Muscle of leg (tissue), 11 donors: ENCODE results near the gene FAM13A. TPM values are rescaled to one million over a fixed set of nuclear protein-coding genes. Genes with fewer than 3 reads are reported as not detected.

Experiments
- DNase-seq: peaks from one replicate; pipeline ENCODE4 v3.0.0; 2013
- H3K27ac ChIP-seq: one replicate; pipeline ENCODE4 v1.5.1; 2013; ENCODE audit warnings: mild to moderate bottlenecking, low read length, control low read depth
- H3K27me3 ChIP-seq: one replicate; pipeline ENCODE4 v1.6.1; 2013; ENCODE audit warnings: low read length; ENCODE audit not compliant: control insufficient read depth, insufficient read depth
- H3K36me3 ChIP-seq: one replicate; pipeline ENCODE4 v1.6.1; 2013; ENCODE audit warnings: low read length; ENCODE audit not compliant: control insufficient read depth, insufficient read depth
- H3K4me1 ChIP-seq: one replicate; pipeline ENCODE4 v1.6.1; 2013; ENCODE audit warnings: low read length; ENCODE audit not compliant: control insufficient read depth, insufficient read depth
- H3K4me3 ChIP-seq: one replicate; pipeline ENCODE4 v1.5.1; 2013; ENCODE audit warnings: low read length, control low read depth
- H3K9me3 ChIP-seq: replicated peaks from 2 replicates; pipeline ENCODE4 v1.6.1; 2013; ENCODE audit warnings: low read depth, low read length; ENCODE audit not compliant: control insufficient read depth
- WGBS: methylation state at CpG from one replicate; pipeline ENCODE4 v1.1.5; 2013; ENCODE audit warnings: missing lambda C conversion rate; ENCODE audit not compliant: insufficient coverage; 5-methylcytosine and 5-hydroxymethylcytosine counted together
- polyA plus RNA-seq, 8 donors: library from polyadenylated mRNA; unstranded; fragments of 120-200 nt; gene quantifications; one replicate each; pipeline versions ENCODE4 v1.2.1 to v1.2.3, GENCODE V29; 2013; ENCODE audit warnings: inconsistent platforms in 1 of 8, low replicate concordance in 1 of 8; ENCODE audit not compliant: insufficient read length in 8 of 8, insufficient read depth in 1 of 8
- total RNA-seq: library from RNA; stranded (reverse); fragments of 120-200 nt; gene quantifications from one replicate; pipeline ENCODE4 v1.2.4, GENCODE V29; 2013

Gene FAM13A
- total and polyA plus RNA-seq, 9 donors, result 23.8 to 40.2 (median 29.7) TPM

- Histone ChIP-seq H3K27me3 (no peaks in the 10 kb centered on the region), H3K9me3 (peaks cover 7% of the 10 kb centered on the region), H3K4me1 (no peaks in the 10 kb centered on the region), H3K36me3 (no peaks in the 10 kb centered on the region), H3K27ac (no peak overlapping the region), H3K4me3 (no peak overlapping the region)
- WGBS, result no CpG with 5 or more reads among the region's 4 CpGs
- DNase-seq, result no peak
These were observed 7.9 kb downstream of the FAM13A start for GRCh38 chr4:89048906-89049601.

- no peaks in the 10 kb centered on the region for H3K36me3 ChIP-seq
- no peaks in the 10 kb centered on the region for H3K27me3 ChIP-seq
- H3K27ac ChIP-seq, result no peak overlapping the region
- peaks cover 3% of the 10 kb centered on the region for H3K9me3 ChIP-seq
- no peak overlapping the region for H3K4me3 ChIP-seq
- H3K4me1 ChIP-seq, result no peaks in the 10 kb centered on the region
- no CpG with 5 or more reads among the region's 7 CpGs for WGBS
- DNase-seq, result no peak
These were observed 12.7 kb downstream of the FAM13A start for GRCh38 chr4:89044147-89044900.

- no CpG with 5 or more reads among the region's 3 CpGs for WGBS
- H3K4me3 ChIP-seq, result no peak overlapping the region
- H3K27ac ChIP-seq, result no peak overlapping the region
- no peaks in the 10 kb centered on the region for H3K27me3 ChIP-seq
- H3K4me1 ChIP-seq, result no peaks in the 10 kb centered on the region
- no peak for DNase-seq
- no peaks in the 10 kb centered on the region for H3K36me3 ChIP-seq
- peaks cover 4% of the 10 kb centered on the region for H3K9me3 ChIP-seq
These were observed 14.9 kb downstream of the FAM13A start for GRCh38 chr4:89042055-89042454.

- no peaks in the 10 kb centered on the region for H3K27me3 ChIP-seq
- no CpG with 5 or more reads among the region's 4 CpGs for WGBS
These were observed 17.2 kb downstream of the FAM13A start for GRCh38 chr4:89039730-89040338.

GRCh38 chr4:89036535-89036934 is 20.4 kb downstream of the FAM13A start:
- Histone ChIP-seq H3K9me3 (peaks cover 21% of the 10 kb centered on the region), H3K27me3 (no peaks in the 10 kb centered on the region), H3K36me3 (peaks cover 3% of the 10 kb centered on the region), H3K27ac (no peak overlapping the region), H3K4me1 (no peaks in the 10 kb centered on the region), H3K4me3 (no peak overlapping the region)
- DNase-seq, result no peak
- 100% methylated on average over 1 of the region's 2 CpGs for WGBS

More at GRCh38 chr4:89039730-89040338, 17.2 kb downstream of the FAM13A start:
- H3K36me3 ChIP-seq, result peaks cover 3% of the 10 kb centered on the region
- no peak for DNase-seq
- peaks cover 23% of the 10 kb centered on the region for H3K9me3 ChIP-seq
- H3K27ac ChIP-seq, result no peak overlapping the region
- H3K4me3 ChIP-seq, result no peak overlapping the region
- H3K4me1 ChIP-seq, result no peaks in the 10 kb centered on the region

GRCh38 chr4:89031272-89031671 is 25.7 kb downstream of the FAM13A start:
- no peak for DNase-seq
- Histone ChIP-seq H3K4me1 (no peaks in the 10 kb centered on the region), H3K9me3 (peaks cover 12% of the 10 kb centered on the region), H3K4me3 (no peak overlapping the region), H3K27me3 (no peaks in the 10 kb centered on the region), H3K27ac (no peak overlapping the region), H3K36me3 (peaks cover 6% of the 10 kb centered on the region)

GRCh38 chr4:89029591-89029990 is 27.4 kb downstream of the FAM13A start:
- Histone ChIP-seq H3K4me1 (no peaks in the 10 kb centered on the region), H3K27ac (no peak overlapping the region), H3K4me3 (no peak overlapping the region), H3K36me3 (peaks cover 6% of the 10 kb centered on the region), H3K27me3 (no peaks in the 10 kb centered on the region), H3K9me3 (no peaks in the 10 kb centered on the region)
- no peak for DNase-seq
- no CpG with 5 or more reads among the region's 4 CpGs for WGBS

- no peak overlapping the region for H3K27ac ChIP-seq
- no peaks in the 10 kb centered on the region for H3K27me3 ChIP-seq
- H3K36me3 ChIP-seq, result peaks cover 6% of the 10 kb centered on the region
- WGBS, result 100% methylated on average over 1 of the region's 3 CpGs
- H3K9me3 ChIP-seq, result no peaks in the 10 kb centered on the region
- no peak overlapping the region for H3K4me3 ChIP-seq
- peaks cover 2% of the 10 kb centered on the region for H3K4me1 ChIP-seq
- no peak for DNase-seq
These were observed 30.4 kb downstream of the FAM13A start for GRCh38 chr4:89026542-89026941.

- Histone ChIP-seq H3K9me3 (no peaks in the 10 kb centered on the region), H3K36me3 (peaks cover 9% of the 10 kb centered on the region), H3K27ac (no peak overlapping the region), H3K27me3 (no peaks in the 10 kb centered on the region), H3K4me3 (no peak overlapping the region), H3K4me1 (peaks cover 2% of the 10 kb centered on the region)
- peak; percentile 91 for DNase-seq
- no CpG with 5 or more reads among the region's 4 CpGs for WGBS
These were observed 32.8 kb downstream of the FAM13A start for GRCh38 chr4:89024051-89024675.

- peaks cover 2% of the 10 kb centered on the region for H3K4me1 ChIP-seq
- no peak overlapping the region for H3K27ac ChIP-seq
- no peaks in the 10 kb centered on the region for H3K9me3 ChIP-seq
- no peak overlapping the region for H3K4me3 ChIP-seq
- DNase-seq, result no peak
- peaks cover 13% of the 10 kb centered on the region for H3K36me3 ChIP-seq
- no CpG with 5 or more reads among the region's 1 CpG for WGBS
- no peaks in the 10 kb centered on the region for H3K27me3 ChIP-seq
These were observed 33.8 kb downstream of the FAM13A start for GRCh38 chr4:89023140-89023539.
